ENCODE data around the gene MYZAP.

The MYZAP gene

GRCh38 chr15:57684491-57685151 is 92.9 kb downstream of the MYZAP start:
- TF ChIP-seq CTCF (IDR thresholded peaks at IDR 0.05; ENCODE audit: insufficient read depth, low read depth, low read length, missing control alignments) = no peak
- H3K4me3 ChIP-seq (ENCODE audit: low read depth, low read length) = no peak overlapping the region
- no peak for DNase-seq (ENCODE audit: low read depth)

GRCh38 chr15:57685306-57686095 is 93.8 kb downstream of the MYZAP start:
- no peak for TF ChIP-seq CTCF (IDR thresholded peaks at IDR 0.05; ENCODE audit: insufficient read depth, low read depth, low read length, missing control alignments)
- DNase-seq (ENCODE audit: low read depth) = no peak
- no peak overlapping the region for H3K4me3 ChIP-seq (ENCODE audit: low read depth, low read length)

GRCh38 chr15:57686657-57687056 is 95.0 kb downstream of the MYZAP start:
- TF ChIP-seq CTCF (IDR thresholded peaks at IDR 0.05; ENCODE audit: insufficient read depth, low read depth, low read length, missing control alignments) = no peak
- H3K4me3 ChIP-seq (ENCODE audit: low read depth, low read length) = no peak overlapping the region
- no peak for DNase-seq (ENCODE audit: low read depth)

DNA sequence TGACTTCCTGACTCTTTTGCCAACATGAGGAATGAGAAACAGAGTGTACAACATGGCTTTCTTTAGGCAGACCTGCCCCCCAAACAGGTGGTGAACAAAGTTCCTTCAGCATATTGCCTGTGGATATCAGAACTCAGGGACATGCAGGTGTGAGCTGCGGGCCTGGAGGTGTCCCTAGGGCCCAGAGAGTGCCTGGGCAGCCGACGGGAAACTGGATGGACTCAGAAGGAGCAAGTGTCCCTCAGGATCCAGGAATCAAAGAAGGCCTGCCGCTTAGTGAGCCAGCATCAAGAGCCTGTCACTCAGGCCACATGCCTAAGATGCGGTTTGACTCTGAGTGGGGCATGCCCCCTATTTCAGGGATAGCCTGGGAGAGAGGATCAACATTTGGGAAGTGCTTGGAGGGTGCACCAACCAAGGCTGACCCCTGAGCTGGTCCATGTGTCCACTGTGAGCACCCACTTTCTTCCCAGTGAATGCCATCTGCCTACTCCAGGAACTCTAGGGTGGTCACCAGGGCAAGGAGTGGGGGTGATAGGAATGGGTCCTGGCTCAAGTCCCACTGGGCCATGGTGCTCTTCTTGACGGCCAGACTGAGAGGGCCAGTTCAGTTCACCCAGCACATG is 98.8 kb downstream of the MYZAP start:
- DNase-seq (ENCODE audit: low read depth) = no peak
- H3K4me3 ChIP-seq (ENCODE audit: low read depth, low read length) = no peak overlapping the region
- no peak for TF ChIP-seq CTCF (IDR thresholded peaks at IDR 0.05; ENCODE audit: insufficient read depth, low read depth, low read length, missing control alignments)

DNA sequence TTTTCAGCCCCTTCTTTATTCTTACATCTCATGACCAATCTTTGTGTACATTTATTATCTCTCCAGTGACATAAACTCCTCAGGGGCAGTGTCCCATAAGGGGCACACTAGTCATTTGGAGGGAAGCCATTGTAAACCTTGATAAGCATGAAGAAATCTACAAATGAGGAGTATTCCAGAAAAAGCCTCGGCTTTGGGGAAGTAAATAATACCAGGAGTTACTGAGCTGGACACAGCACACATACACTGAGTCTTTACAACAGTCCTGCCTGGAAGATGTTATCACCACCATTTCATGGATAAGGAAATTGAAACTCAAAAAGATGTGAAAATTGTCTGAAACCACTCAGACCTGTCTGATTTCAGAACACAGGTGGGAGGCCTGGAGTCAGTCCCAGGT is 99.4 kb downstream of the MYZAP start:
- no peak for TF ChIP-seq CTCF (IDR thresholded peaks at IDR 0.05; ENCODE audit: insufficient read depth, low read depth, low read length, missing control alignments)
- DNase-seq (ENCODE audit: low read depth) = no peak
- H3K4me3 ChIP-seq (ENCODE audit: low read depth, low read length) = no peak overlapping the region

- no peak overlapping the region for H3K4me3 ChIP-seq (ENCODE audit: low read depth, low read length)
- no peak for TF ChIP-seq CTCF (IDR thresholded peaks at IDR 0.05; ENCODE audit: insufficient read depth, low read depth, low read length, missing control alignments)
- no peak for DNase-seq (ENCODE audit: low read depth)
Observed at GRCh38 chr15:57692709-57693108, 101.0 kb downstream of the MYZAP start.

All from GM12865 (cell line).